Measurements from ENCODE around the gene TMEM120A.

- TF ChIP-seq POLR2A (IDR thresholded peaks at IDR 0.05) (peak in 1 of 2 donors; percentile 11), CTCF (IDR thresholded peaks at IDR 0.05 in 4 of 5, conservative IDR thresholded peaks at IDR 0.05 in 1 of 5) (peak in 3 of 5 experiments; percentile 24 to 47 (median 30))
These were observed 22.2 kb downstream of the TMEM120A start for GRCh38 chr7:75971961-75972763.

Data from gastrocnemius medialis (tissue), 4 donors.